RWPE1 (cell line): ENCODE results near the gene ANKFY1.

Source experiments
- CTCF ChIA-PET: fragments of 350-600 bp; sonication (Branson Sonifier 250); formaldehyde crosslinking; extraction: SDS; loops from one replicate; lab custom pipeline; 2021; lab: Yijun Ruan, JAX
- POLR2A ChIA-PET: fragments of 400-600 bp; formaldehyde crosslinking; extraction: SDS; loops from one replicate; lab custom pipeline; 2020; ENCODE audit warnings: antibody characterized with exemption; ENCODE audit not compliant: low non-redundant PET; lab: Yijun Ruan, JAX
- DNase-seq: peaks from one replicate; pipeline ENCODE4 v3.0.0; 2012; ENCODE audit warnings: low spot score
- H3K27ac ChIP-seq: fragments of 450-650 bp; 2 replicates; pipeline ENCODE4 v1.5.1; 2017
- CTCF ChIP-seq: fragments of 450-650 bp; conservative IDR thresholded peaks from 2 replicates; pipeline ENCODE4 v1.5.1; 2017; ENCODE audit warnings: low read depth, mild to moderate bottlenecking

Gene ANKFY1

DNA sequence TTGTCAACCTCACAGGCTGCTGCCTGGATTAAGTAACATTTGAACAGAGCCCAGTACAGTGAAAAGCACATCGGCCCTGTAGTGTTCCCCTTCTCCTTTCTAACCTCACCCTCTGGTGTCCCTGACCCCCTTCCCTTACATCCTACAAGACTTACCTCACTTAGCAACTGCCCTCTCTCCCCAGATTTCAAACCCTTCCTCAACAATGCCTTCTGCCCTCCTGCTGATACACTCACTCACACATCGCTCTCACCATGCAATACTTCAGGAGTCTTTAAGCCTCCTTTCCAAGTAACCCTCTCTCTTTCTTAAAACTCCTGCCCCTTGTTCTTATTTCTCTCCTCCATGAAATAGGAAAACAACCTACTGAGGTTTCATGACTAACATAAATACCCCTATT is 138.8 kb downstream of the ANKFY1 start:
- no peak overlapping the region for H3K27ac ChIP-seq
- CTCF ChIA-PET: interaction anchor here (0.7 kb wide), 1 partner anchor 110 kb away, joined by 4 read pairs; no protein-coding TSS in a partner anchor
- no peak for TF ChIP-seq CTCF
- POLR2A ChIA-PET: no interaction called here
- DNase-seq: no peak

- TF ChIP-seq CTCF: no peak
- ChIA-PET CTCF (no interaction called here), POLR2A (no interaction called here)
- no peak for DNase-seq
- no peak overlapping the region for H3K27ac ChIP-seq
These were observed 143.4 kb downstream of the ANKFY1 start for GRCh38 chr17:4120332-4120731.

DNA sequence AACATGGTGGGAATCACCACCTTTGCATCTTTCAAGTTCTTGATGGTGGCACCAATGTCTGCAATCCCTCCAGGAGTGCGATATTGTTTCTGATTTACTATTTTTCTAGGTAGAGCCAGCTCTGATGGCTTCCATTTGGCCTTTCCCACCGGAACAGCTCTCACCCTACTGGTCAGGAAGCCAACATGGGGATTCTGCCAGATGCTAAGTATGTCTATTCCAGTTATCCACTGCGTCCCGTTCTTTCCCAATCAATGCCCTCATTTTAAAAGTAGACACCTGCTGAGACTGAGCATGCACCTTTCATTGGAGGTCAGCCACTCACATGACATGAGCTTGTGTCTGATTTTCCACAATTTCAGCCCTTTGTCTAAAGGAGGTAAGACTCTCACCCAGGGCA is 144.5 kb downstream of the ANKFY1 start:
- CTCF ChIA-PET: no interaction called here
- DNase-seq: no peak
- no peak for TF ChIP-seq CTCF
- no peak overlapping the region for H3K27ac ChIP-seq
- POLR2A ChIA-PET: no interaction called here

DNA sequence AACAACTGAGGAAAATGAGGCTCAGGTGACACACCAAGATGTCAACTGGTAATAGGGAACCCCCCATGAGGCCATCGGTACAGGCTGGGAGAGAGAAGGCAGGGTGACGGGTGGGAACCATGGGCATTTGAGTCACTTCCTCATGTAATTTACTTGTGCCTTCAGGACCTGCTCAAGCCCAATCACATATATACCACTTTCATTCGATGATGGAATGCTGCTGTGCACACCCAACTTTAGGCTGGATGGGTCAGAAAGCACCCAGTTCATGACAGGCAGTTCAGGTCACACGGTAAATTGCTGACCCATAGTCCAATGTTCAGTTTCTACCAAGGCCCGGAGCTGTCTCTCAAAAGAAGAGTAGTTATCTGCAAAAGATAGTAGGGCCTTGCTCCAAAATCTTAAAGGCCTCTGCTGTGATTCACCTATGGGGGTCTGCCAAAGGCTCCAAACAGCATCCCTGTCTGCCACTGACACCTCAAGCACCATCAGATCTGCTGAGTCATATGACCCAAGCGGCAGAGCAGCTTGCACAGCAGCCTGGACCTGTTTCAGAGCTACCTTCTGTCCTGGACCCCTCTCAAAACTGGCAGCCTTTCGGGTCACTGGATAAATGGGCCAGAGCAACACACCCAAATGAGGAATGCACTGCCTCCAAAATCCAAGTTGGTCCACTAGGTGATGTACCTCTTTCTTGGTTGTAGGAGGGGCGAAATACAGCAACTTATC is 145.6 kb downstream of the ANKFY1 start:
- ChIA-PET POLR2A (no interaction called here), CTCF (no interaction called here)

GRCh38 chr17:4116516-4116915 is 147.3 kb downstream of the ANKFY1 start:
- no peak overlapping the region for H3K27ac ChIP-seq
- no peak for TF ChIP-seq CTCF
- POLR2A ChIA-PET: no interaction called here
- CTCF ChIA-PET: no interaction called here
- DNase-seq: no peak

More for the DNA sequence above, 145.6 kb downstream of the ANKFY1 start:
- no peak for DNase-seq
- TF ChIP-seq CTCF: no peak
- no peak overlapping the region; the same call in 1 of the 2 replicates for H3K27ac ChIP-seq
